GM19035 (cell line): ENCODE data around the gene DPP6.

Experiments used
- ATAC-seq: cut with Tn5 transposase; IDR thresholded peaks from one replicate; pipeline ENCODE4 v1.9.1; 2021; ENCODE audit not compliant: unreplicated experiment

The DPP6 gene

DNA sequence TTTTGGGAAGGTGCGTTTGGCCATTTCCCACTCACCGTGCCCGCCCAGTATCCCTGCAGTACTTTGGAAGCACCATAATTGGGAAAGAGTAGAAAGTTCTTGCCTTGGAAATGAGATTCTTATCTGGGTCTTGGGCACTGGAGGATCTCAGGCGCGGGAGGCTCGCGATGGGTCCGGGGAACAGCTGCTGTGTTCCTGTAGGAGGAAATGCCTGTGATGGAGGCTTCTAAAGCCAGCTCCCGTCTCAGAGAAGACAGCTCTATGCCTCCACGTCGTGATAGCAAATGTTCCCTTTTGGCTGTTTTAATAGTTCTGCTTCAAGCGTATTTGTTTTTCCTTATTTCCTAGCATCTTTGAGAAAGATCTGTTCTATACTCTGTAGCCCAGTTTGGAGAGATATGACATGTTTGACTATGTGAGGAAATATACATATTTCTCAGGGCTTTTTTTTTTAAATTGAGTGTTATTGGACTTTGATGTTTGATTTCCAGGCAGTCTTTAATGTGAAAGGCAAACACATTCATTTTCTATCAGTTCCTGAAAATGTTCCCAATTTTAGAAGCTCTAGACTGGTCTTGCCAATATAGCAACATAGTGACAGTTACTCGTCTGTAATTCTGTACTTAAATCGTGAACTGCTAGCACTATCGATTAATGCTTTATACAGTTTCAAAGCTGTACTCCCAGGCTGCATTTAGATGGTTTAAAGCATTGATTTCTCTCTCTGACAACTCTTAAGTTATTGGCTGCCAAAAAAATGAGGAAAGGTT, 280.8 kb downstream of the DPP6 start:
- no peak for ATAC-seq

DNA sequence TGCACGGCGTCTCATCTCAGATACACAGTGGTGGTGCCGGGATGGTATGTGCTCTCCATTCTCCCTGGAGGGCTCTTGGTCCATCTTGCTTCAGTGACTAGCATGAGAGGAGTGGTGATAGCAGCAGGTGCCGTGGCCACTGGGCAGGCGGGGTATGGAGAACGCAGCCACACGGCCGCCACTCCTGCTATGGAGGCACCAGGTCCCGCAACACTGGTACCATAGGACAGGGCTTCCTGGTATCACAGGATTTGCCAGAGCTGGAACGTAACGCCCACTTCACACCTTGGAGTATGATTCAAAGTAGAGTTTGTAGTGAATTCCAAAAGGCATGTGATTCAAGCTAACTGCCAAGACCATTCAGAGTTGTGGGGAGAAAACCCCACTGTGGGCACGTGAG, 284.1 kb downstream of the DPP6 start:
- no peak for ATAC-seq

DNA sequence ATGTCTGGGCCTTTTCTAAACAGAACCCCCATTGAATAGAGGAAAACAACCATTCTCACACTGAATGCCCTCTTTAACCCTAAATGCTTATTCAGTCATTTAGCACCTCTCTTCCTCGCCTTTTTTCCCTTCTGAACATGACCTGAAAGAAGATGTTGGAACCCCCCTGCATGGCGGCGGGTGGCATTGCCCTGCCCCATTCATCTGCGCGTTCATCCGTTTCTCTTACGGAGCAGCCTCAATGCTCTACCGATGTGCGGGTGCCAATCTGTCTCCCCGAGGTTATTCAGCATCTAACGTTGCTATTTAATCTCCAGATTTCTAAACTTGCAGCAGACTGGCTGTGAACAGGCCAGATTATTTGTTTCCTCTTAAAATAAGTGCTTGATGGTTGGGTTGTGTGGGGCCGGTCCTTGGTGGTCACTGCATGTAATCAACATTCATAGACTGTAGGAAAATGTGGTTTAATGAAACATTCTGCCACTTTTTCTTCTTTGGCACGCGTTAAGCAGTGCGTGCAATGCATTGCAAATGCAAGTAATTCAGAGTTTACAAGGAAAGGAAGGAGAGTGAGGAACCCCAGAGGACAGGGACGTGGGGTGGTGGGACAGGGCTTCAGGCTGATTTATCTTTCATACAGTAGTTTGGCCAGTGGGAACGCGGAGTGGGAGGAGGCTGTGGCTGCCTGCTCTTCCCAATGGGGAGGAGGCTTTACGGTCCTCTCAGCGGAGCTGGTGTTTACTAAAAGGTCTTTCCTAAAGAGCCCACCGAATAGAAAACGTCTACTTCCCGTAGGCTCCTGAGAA, 286.7 kb downstream of the DPP6 start:
- no peak for ATAC-seq

DNA sequence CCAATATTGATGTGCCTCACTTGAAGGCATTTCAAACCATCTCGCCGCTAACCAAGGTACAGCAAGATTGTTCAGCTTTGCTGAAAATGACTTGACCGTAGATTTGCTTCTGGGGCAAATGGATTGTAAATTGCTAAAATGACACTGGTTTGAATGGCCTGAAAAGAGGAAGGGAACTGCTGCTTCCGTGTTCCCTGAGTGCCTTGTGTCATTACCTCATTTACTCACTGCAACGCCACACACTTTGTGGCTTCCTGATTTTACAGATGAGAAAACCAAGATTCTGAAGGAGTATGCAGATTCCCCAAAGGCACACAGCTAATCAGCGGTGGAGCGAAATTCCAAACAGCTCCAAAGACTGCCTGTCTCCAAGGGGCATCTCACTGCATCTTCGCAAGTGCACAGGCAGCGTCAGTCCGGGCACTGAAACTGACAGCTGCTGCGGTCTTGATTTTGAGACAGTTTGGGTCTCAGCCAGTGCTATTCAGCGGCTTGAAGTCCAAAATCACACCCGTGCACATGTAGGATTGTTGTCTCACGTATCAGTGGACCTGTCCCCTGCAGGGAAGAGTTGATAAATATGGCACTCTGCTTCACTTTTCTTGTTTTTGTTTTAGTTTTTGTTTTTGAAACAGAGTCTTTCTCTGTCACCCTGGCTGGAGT, 290.9 kb downstream of the DPP6 start:
- ATAC-seq = no peak

DNA sequence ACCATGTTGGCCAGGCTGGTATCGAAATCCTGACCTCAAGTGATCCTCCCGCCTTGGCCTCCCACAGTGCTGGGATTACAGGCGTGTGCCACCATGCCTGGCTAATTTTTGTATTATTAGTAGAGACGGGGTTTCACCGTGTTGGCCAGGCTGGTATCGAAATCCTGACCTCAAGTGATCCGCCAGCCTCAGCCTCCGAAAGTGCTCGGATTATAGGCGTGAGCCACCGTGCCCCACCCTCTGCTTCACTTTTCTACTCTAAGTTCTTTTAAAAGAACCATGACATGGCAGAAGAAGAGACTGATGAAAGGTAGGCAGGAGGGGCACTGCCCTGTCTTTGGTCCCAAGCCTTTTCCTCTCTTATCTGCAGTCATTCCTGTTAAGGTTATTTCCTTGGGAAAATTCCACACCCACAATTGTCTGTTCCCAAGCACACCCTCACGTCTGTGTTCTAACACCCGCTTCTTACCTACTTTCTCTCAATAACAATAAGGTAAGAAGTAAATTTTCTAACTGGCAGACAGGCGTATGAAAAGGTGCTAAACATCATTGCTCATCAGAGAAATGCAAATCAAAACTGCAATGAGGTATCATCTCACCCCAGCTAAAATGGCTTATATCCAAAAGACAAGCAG, 291.7 kb downstream of the DPP6 start:
- no peak for ATAC-seq

DNA sequence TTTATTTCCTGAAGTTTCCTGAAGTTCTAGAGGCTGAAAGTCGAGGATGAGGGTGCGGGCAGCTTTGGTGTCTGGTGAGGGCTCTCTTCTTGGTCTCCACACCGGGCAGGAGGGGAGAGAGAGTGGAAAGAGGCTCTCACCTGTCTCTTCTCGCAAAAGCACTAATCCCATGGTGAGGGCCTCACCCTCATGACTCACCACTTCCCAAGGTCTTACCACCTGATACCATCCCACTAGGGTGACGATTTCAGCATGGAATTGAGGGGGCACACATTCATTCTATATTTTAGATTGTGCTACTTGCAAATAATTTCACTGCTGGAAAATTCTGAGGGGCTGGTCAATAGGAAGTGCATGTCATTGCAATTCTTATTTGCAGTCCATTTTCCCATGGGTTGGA, 292.9 kb downstream of the DPP6 start:
- no peak for ATAC-seq

DNA sequence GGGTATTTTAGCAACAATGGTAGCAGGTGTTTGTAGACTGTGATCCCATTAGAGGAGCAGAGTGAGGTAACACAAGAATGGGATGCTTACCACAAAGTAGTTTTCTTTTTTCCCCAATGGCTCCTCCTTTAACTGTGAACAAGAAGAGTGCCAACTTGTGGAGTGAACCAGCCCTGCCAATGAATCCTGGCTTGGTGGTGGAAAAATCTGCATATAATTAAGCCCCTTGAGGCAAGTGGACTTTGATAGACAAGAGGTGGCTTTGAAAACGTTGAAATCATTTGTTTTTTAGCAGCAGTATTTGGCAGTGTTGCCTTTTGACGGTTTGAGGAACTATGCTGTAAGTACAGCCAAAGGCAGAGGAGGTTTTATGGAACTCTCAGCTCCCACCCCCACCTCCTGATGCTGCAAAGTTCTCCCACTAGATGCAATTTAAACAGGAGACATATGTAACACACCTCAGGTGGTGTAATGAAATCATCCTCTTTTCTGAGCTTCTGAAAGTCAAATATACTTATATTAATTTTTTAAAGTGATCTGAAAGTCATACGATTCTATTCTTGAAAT, 295.6 kb downstream of the DPP6 start:
- ATAC-seq = no peak

DNA sequence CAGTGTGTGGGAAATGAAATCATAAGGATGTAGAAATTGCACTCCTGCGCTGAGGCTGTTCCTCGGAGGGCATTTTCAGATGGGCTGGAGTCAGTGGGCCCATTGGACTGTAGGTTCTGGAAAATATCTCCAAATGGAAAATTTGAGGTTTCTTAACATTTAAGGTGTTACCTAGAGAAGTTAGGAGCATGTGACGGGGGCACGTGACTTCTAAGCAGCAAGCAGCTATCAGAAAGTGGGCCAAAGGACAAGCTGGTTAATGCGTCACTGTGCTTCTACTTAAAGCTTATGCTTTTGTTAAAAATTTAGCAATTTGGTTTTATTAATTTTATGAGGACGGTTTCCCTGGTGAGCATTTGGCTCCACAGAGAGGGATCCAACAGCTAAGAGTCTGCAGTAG, 298.7 kb downstream of the DPP6 start:
- ATAC-seq = no peak

DNA sequence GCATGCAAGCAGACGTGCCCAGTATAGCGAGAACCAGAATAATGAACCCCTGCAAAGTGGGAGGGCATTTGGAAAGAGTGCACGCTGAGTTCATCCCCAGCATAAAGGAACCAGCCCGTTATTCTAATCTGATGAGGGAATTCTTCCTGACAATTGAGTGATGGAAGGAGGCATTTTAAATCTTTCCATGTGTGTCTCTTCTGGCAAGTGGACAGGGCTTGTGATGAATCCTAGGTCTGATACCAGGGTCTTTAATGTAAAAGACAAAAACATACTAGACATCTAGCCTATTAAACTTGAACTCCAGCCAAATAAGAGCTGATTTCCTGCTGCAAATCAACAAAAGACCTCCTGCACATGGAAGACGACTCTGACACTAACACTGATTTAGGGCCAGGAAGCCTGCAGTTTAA, 301.2 kb downstream of the DPP6 start:
- no peak for ATAC-seq

DNA sequence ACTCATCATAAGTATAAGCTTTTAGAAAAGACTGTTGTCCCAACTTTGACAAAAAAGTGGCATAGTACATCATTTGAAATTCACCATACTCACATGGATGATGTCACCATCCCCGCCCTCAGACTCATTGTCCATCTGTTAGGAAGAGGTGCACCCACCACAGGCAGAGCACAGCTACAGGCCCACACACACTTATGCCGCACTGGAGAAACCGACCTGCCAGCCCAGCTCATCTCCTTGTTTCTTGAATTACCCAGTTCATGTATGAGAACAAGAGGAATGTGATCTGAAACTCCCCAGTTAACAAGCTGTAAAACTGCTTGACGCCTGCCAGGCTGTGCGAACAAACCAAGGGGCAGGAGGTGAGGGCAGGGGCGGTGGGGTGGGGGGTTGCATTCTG, 312.0 kb downstream of the DPP6 start:
- no peak for ATAC-seq

DNA sequence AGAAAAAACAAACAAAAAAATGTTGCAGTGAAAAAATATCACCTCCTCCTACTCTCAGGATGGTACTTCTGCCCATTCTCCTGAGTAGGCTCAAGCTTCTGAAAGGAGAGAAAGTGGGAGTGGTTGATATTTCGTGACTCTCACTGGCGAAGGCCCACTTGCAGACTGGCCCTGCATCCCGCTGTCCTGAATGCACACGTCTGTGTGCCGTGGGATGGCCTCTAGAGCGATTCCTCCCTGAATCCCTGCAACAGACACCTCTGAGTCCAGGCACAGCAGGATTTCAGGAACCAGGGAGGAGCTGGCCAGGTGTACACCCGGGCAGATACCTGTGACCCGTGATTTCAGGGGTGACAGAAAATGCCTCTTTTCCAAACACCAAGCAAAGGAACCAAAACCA, 319.2 kb downstream of the DPP6 start:
- ATAC-seq = no peak

DNA sequence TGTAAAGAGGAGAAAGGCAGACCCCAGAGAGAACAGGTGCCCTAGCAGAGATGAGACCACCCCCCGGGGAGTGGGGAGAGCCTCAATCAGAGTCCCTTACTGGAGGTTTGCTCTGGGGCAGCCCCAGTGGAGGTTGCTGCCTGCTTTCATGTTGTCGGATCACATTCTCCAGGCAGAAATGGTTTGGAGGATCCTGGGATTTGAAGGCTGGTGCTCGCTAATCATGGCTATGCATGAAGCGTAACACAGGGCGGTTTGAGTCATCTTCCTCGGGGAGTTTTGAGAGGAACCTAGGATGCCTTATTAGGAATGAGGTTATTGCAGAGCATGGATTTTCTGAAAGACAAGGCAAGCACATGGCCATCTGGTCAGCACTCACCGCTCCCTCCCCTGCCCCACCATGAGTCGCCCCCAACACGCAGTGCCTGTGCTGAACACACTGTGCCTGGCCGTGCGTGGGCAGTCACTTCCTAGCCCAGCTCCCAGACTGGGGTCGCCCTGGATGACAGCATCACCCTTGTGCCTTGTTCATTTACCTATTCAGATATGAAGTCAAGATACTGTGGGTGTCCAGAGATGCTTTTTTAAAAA, 319.9 kb downstream of the DPP6 start:
- ATAC-seq = no peak

DNA sequence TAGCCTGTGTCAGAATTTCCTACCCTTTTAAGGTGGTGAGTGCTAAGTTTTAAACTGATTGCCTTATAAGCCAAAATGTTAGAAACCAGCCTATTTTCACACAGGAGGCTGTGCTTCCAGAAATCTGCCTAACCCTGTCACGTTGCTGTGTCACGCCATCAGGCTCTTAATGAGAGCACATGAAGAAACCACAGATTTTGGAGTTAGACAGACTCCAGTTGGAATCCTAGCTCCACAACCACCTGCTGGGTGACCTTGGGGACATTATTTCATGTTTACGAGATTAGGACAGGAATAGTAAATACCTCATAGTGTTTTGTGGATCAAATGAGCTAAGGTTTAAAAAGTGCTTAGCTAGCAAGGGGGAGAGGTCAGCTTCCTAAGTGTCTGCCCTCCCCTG, 321.8 kb downstream of the DPP6 start:
- ATAC-seq = no peak

DNA sequence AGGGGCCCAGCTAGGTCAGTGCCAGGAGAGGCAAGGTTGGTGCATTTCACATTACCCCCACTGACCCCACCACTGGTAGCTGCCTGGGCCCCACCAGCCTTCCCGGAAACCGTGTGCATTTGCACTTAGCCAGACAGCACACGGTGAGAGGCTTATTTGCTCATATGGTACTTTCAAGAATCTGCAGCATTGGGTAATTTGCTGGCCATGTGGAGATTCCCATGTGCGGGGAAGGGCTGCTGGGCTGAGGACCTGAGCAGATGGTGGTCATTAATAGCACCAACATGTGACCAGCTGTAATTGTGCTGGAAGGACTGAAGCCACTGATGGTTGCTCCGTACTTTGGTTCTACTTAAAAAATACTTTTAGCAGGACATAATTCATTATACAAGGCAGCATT, 323.8 kb downstream of the DPP6 start:
- ATAC-seq = no peak

DNA sequence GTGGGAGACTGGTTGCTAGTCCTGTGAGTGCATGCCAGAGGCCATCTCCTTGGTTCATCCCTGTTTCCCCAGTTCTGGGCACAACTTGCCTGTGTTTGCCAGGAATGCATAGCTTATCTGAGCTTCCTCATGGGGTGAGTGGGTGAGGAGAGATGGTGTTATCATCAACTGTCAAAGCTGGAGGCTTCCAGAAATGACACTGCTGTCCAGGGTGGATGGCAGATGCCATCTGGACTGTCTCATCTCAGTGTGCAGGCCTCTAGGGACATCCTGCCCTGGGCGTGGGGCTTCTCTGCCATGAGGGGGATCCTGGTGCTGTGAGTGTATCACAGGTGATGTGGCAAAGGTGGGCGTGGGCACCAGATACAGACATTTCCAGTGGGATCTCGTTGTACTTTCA, 328.6 kb downstream of the DPP6 start:
- ATAC-seq = no peak

DNA sequence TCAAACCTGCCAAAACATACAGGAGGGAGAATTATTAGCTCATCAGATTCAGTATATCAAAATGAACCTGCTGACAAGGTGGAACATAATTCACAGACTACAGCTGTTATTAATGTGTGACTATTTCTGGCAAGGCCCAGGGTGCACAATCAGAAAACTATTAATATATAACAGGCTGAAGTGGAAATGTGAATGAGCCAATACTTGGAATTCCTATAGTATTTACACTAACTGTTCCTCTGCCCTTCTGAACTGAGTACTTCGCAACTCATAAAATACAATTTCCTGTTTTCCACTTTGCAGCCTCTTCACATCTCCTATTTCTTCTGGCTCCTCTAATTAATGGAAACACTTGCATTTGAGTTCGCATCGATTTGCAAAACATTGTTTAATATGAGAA, 330.8 kb downstream of the DPP6 start:
- ATAC-seq = no peak

DNA sequence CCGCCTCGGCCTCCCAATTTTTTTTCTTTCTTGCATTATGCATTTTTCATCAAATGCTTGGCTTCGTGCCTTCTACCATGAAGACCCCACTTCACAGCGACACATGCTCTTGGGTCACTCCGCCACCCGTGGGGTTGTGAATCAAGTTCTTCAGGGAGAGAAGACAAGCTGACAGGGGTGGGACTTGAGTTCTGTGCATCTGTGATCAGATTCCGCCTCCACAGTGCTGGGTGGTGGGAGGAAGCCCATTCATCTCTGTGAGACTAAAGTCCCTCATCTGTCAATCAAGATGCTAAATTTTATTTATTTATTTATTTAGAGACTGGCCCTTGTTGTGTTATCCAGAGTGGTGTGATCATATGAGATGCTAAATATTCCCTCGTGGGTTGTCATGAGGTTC, 333.0 kb downstream of the DPP6 start:
- ATAC-seq = no peak

DNA sequence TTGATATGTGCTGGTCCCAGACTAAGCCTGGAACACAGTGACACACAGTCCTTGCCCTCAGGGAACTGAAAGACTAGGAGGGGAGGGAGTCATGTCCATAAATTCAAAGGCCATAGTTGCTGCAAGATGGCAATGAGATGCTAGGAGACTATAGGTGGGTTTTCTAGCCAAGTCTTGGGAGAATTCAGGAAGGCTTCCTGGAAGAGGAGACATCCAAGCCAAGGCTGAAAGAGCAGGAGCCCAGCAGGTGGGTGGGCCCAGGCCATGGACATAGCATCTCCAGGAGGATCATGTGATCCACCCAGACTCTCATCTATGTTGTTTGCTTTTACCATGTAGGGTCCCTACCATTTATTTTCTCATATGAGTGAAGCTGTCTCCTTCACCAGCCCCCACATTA, 335.1 kb downstream of the DPP6 start:
- no peak for ATAC-seq

DNA sequence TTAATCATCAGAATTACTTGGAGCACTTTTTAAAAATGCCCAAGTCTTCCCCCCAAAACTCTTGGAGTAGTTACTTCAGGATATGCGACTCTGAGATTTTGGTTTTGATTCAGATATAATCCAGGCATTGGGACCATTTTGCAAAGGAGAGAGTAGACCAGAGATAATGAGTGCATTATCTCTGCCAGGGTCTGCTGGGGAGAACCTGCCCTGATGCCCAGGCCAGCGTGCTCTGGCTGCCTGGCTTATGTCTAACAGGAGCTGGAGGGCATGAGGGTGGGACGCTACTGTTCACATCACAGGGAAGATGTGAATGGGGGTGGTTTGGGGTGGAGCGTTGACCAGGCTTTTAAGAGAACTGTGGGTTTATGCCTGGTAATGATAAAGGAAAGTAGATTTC, 336.2 kb downstream of the DPP6 start:
- no peak for ATAC-seq

DNA sequence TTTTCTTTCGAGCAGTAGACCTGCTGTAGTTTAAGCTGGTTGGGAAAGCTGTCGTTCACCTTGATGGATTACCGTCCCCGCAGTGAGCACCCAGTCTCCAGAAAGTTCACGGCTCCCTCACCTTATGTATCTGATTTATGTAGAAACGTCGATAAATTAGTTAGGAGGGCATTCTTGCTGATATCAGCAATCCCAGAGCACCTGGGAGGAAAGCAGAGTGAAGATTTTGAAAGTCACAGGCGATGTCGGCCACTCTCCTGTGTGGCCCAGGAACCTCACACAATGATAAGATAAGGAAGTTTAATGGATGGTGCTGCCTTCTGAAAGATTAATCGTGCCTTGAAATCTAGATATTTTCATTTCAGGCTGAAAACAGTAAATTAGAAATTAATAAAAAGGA, 336.8 kb downstream of the DPP6 start:
- ATAC-seq = no peak

DNA sequence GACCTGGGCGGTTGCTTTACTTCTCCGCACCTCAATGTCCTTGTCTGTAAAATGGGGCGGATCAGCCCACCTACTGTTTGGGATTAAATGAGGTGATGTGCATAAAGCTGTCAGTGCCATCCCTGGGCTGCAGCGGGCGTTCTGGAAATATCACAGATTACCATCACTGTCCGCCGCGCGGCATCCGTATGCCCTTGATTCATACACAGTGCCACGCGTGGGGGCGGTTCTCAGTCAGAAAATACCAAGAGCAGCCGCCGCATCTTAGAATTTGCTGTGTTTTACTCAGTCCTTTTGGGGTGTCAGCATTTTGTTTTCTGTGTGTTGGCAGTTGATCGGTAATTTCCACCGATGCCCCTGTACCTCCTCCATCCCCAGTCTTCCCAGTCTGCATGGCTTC, 338.8 kb downstream of the DPP6 start:
- ATAC-seq = no peak
